Neutrophil (primary cell): ENCODE results near the gene ING2.

Experiments used
- H3K27ac ChIP-seq: fragments of 200-600 bp; sonication (generic); 2 replicates; pipeline ENCODE4 v1.5.1; 2016; ENCODE audit warnings: mild to moderate bottlenecking, moderate library complexity
- H3K27me3 ChIP-seq: fragments of 200-600 bp; sonication (generic); 2 replicates; pipeline ENCODE4 v1.6.0; 2016; ENCODE audit warnings: mild to moderate bottlenecking
- H3K36me3 ChIP-seq: fragments of 200-600 bp; sonication (generic); 2 replicates; pipeline ENCODE4 v1.5.1; 2017
- H3K4me1 ChIP-seq, 2 experiments: fragments of 200-600 bp in 1 of 2; sonication (generic) in 1 of 2; 1 replicate in 1 of 2; 2 replicates in 1 of 2; pipeline versions ENCODE4 v1.5.1 to v1.6.1; 2013 to 2016; ENCODE audit warnings: low read depth in 1 of 2, low read length in 1 of 2, mild to moderate bottlenecking in 1 of 2, moderate library complexity in 1 of 2; ENCODE audit not compliant: control insufficient read depth in 1 of 2, insufficient read depth in 1 of 2
- H3K4me3 ChIP-seq, 2 experiments: fragments of 200-600 bp in 1 of 2; sonication (generic) in 1 of 2; 1 replicate in 1 of 2; 2 replicates in 1 of 2; pipeline ENCODE4 v1.5.1; 2013 to 2016; ENCODE audit warnings: low read depth in 1 of 2, low read length in 1 of 2, mild to moderate bottlenecking in 1 of 2, moderate library complexity in 1 of 2
- H3K9me3 ChIP-seq: fragments of 200-600 bp; sonication (generic); 2 replicates; pipeline ENCODE4 v1.5.1; 2016
- TF ChIP-seq, protein P1 (sequence below): fragments of 200-600 bp; sonication (generic); IDR thresholded peaks from 2 replicates; pipeline ENCODE4 v1.5.1; 2016; ENCODE audit warnings: antibody characterized with exemption

The ING2 gene

DNA sequence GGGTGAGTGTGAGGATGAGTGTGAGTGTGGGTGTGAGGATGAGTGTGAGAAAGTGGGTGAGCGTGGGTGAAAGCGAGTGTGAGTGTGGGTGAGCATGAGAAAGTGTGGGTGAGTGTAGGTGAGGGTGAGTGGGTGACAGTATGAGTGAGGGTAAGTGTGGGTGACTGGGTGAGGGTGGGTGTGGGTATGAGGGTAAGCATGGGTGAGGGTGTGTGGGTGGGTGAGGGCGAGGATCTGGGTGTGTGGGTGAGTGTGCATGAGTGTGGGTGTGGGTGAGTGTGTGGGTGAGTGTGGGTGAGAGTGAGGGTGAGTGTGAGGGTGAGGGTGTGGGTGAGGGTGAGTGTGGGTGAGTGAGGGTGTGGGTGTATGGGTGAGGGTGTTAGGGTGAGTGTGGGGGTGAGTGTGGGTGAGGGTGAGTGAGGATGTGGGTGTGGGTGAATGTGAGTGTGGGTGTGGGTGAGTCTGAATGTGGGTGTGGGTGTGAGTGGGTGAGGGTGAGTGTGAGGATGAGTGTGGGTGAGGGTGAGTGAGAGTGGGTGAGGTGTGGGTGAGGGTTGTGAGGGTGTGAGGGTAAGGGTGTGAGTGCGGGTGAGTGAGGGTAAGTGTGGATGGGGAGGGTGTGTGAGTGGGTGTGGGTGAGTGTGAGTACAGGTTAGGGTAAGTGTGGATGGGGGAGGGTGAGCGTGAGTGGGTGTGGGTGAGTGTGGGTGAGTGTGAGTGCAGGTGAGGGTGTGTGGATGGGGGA, 48.9 kb downstream of the ING2 start:
- TF ChIP-seq, protein P1, sequence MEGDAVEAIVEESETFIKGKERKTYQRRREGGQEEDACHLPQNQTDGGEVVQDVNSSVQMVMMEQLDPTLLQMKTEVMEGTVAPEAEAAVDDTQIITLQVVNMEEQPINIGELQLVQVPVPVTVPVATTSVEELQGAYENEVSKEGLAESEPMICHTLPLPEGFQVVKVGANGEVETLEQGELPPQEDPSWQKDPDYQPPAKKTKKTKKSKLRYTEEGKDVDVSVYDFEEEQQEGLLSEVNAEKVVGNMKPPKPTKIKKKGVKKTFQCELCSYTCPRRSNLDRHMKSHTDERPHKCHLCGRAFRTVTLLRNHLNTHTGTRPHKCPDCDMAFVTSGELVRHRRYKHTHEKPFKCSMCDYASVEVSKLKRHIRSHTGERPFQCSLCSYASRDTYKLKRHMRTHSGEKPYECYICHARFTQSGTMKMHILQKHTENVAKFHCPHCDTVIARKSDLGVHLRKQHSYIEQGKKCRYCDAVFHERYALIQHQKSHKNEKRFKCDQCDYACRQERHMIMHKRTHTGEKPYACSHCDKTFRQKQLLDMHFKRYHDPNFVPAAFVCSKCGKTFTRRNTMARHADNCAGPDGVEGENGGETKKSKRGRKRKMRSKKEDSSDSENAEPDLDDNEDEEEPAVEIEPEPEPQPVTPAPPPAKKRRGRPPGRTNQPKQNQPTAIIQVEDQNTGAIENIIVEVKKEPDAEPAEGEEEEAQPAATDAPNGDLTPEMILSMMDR: no peak
- no peak overlapping the region for H3K27ac ChIP-seq

DNA sequence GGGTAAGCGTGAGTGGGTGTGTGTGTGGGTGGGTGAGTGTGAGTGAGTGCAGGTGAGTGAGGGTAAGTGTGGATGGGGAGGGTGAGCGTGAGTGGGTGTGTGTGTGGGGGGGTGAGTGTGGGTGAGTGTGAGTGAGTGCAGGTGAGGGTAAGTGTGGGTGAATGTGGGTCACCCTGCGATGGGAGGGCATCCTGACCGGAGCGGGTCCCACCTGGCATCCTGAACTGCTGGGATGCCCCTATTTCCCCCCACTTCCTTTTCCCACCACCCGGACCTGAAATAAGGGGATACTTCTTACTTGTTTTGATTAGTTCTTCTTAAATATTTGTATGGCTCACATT, 49.5 kb downstream of the ING2 start:
- Histone ChIP-seq H3K9me3 (no peaks in the 10 kb centered on the region), H3K4me3 (no peak overlapping the region), H3K4me1 (peaks cover 11 to 15% of the 10 kb centered on the region in 2 experiments), H3K36me3 (no peaks in the 10 kb centered on the region), H3K27ac (peak overlapping the region; percentile 54), H3K27me3 (no peaks in the 10 kb centered on the region)
- TF ChIP-seq, protein P1: no peak

More for the DNA sequence above, 48.9 kb downstream of the ING2 start:
- Histone ChIP-seq H3K27me3 (no peaks in the 10 kb centered on the region), H3K4me1 (peaks cover 11 to 15% of the 10 kb centered on the region in 2 experiments), H3K4me3 (no peak overlapping the region), H3K9me3 (no peaks in the 10 kb centered on the region), H3K36me3 (no peaks in the 10 kb centered on the region)

DNA sequence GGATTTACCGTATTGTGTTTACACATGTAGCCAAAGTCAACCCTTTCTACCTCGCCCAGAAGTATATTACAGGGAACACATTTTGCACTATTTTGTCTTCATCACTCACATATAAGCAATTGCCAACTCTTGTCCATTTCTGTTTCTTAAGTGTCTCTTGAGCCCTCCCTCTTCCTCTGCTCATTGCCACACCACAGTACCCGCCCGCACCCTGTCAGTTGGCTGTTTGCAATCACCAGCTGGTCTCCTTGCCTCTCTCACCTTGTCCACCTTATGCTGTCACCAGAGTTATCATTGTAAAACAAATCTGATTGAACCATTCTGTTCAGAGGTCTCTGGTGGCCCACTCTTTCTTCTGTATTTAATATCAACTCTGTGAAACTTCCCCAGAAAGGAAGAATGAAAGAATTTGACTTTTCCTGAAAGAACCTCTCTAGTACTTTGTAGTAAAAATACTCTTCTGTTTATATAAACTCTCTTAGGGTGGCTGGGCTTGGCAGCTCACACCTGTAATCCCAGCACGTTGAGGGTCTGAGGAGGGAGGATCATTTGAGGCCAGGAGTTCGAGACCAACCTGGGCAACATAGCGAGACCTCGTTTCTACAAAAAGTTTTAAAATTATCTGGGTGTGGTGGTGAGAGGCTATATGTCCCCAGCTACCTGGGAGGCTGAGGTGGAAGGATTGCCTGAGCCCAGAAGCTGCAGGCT, 50.2 kb downstream of the ING2 start:
- TF ChIP-seq, protein P1: no peak

GRCh38 chr4:183556947-183557346, 52.1 kb downstream of the ING2 start:
- peaks cover 11 to 15% of the 10 kb centered on the region in 2 experiments for H3K4me1 ChIP-seq
- H3K9me3 ChIP-seq: no peaks in the 10 kb centered on the region
- no peaks in the 10 kb centered on the region for H3K36me3 ChIP-seq
- no peak overlapping the region for H3K27ac ChIP-seq
- no peaks in the 10 kb centered on the region for H3K27me3 ChIP-seq
- TF ChIP-seq, protein P1: no peak
- no peak overlapping the region for H3K4me3 ChIP-seq

More for the DNA sequence above, 50.2 kb downstream of the ING2 start:
- H3K4me3 ChIP-seq: no peak overlapping the region
- no peaks in the 10 kb centered on the region for H3K9me3 ChIP-seq
- H3K27ac ChIP-seq: peak overlapping the region; percentile 54
- H3K27me3 ChIP-seq: no peaks in the 10 kb centered on the region
- H3K36me3 ChIP-seq: no peaks in the 10 kb centered on the region
- peaks cover 11 to 15% of the 10 kb centered on the region in 2 experiments for H3K4me1 ChIP-seq

DNA sequence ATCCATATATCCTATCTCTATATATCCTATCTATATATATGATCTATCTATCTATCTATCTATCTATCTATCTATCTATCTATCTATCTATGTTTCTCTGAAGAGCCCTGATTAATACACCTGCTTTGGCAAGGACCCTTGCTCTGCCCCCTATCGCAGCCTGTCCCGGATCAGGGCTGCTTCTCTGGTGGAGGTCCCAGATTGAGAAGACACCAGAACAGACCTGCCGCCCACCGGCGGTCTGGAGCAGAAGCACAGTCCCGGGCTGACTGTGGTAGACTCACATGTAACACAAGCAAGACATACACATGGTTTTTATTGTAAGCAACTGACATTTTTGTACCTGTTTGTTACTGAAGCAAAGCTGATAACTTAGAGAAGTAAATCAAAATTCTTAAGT, 52.8 kb downstream of the ING2 start:
- no peaks in the 10 kb centered on the region for H3K27me3 ChIP-seq
- no peak overlapping the region for H3K27ac ChIP-seq
- H3K4me1 ChIP-seq: peaks cover 11 to 15% of the 10 kb centered on the region in 2 experiments
- TF ChIP-seq, protein P1: no peak
- no peak overlapping the region for H3K4me3 ChIP-seq
- H3K36me3 ChIP-seq: no peaks in the 10 kb centered on the region
- no peaks in the 10 kb centered on the region for H3K9me3 ChIP-seq
